GM12872 (cell line): ENCODE results near the gene KLHL15.

Experiments used
- TF ChIP-seq, protein P1 (sequence below): IDR thresholded peaks from 3 replicates; pipeline ENCODE4 v1.5.1; 2011; ENCODE audit warnings: low read depth, mild to moderate bottlenecking, low read length, moderate library complexity; ENCODE audit not compliant: insufficient read depth

Gene KLHL15

DNA sequence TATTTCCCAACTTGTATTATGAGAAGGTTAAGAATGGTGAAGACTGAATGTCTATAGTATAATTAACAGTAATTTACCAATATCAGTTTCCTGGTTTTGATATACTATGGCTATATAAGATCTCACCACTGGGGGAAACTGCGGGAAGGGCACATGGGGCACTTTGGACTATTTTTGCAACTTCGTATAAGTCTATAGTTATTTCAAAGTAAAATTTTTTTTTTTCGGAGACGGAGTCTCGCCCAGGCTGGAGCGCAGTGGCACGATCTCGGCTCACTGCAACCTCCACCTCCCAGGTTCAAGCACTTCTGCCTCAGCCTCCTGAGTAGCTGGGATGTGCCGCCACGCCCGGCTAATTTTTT, 73.1 kb downstream of the KLHL15 start:
- TF ChIP-seq, protein P1, sequence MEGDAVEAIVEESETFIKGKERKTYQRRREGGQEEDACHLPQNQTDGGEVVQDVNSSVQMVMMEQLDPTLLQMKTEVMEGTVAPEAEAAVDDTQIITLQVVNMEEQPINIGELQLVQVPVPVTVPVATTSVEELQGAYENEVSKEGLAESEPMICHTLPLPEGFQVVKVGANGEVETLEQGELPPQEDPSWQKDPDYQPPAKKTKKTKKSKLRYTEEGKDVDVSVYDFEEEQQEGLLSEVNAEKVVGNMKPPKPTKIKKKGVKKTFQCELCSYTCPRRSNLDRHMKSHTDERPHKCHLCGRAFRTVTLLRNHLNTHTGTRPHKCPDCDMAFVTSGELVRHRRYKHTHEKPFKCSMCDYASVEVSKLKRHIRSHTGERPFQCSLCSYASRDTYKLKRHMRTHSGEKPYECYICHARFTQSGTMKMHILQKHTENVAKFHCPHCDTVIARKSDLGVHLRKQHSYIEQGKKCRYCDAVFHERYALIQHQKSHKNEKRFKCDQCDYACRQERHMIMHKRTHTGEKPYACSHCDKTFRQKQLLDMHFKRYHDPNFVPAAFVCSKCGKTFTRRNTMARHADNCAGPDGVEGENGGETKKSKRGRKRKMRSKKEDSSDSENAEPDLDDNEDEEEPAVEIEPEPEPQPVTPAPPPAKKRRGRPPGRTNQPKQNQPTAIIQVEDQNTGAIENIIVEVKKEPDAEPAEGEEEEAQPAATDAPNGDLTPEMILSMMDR = 0 out of 3 replicates have a peak, but pooled peaks have one; percentile 11

DNA sequence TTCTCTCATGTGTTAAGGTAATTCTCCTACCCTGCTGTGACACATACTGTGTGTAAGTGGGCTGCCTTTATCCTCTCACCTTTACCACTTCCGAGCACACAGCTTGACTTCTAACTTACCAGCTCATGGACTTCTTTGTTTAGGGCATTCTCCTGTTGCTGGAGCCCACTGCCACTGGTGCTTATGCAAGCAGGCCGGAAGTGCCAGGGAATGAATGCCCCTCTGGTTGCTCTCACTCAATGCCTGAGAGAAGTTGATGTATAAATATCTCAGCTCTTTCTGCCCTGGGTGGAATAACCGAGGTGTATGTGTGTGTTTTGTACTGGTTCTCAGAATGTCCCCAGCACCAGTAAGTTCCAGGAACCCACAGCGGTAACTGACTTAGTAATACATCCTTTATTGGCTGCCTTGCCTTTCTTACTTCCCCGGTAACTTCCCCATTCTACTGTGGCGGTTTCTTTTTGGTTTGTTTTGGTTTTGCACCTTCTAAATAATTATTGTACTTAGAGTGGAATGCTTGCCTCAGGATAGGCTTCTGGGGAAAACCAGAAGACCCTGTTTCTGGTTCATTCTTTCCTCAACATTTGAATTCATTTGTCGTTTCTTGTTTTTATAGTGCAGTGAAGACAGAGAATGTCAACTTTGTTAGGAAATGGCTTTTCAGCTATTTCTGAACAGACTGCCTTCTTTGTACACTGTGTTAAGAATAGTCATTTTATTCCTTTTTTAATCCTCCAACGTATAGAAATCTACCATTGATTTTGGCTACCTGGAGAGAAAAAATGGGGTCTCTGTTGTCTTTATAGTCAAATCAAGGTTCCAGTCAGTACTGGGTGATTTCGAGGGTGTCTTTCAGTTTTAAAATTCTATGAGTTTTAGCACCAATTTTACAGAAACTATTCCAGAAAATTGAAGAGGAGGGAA, 73.7 kb downstream of the KLHL15 start:
- TF ChIP-seq, protein P1 = no peak

DNA sequence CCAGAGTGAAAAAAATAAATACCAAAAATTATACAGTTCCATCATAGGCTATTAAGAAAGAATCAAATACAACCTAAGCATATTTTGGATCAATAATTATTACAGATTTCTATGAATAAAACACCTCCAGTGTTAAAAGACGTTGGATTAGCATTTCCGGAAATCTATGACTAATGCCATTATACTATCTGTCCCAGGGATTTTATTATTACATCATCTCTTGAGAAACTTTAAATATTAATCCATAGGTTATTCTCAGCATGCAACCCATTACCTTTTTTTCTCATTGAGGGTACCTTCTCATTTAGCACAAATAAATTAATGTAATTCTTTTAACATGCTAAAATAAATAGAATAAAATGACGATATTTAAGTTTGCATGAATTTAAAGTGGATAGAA, 74.6 kb downstream of the KLHL15 start:
- TF ChIP-seq, protein P1 = no peak

DNA sequence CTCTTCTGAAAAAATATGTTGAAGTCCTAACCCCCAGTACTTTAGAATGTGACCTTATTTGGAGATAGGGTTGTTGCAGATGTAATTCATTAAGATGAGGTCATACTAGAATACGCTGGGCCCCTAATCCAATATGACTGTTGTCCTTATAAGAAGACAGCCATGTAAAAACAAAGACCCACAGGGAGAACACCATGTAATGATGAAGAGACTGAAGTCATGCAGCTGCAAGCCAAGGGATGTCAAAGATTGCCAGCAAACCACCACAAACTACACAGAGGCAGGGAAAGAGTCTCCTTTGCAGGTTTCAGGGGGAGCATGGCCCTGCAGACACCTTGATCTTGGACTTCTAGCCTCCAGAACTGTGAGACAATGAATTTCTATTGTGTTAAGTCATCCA, 81.8 kb downstream of the KLHL15 start:
- TF ChIP-seq, protein P1 = no peak

DNA sequence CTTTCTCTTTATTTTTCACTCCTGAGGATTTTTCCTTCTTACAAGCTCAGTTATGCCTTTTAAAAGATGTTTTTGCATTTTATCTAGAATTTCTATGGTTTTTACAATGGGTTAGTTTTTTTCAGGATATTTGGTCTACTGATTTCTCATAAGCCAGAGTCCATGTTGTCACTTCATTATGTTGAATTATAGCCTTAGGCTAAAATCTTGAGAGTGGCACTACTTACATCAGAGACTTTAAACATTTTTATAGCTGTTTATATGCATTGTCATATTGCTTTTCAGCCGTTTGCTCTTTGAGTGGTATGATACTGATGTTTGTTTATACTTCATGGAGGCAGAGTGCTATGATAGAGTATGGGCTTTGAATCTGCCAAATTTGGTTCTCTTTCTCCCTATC, 82.8 kb downstream of the KLHL15 start:
- TF ChIP-seq, protein P1 = no peak

DNA sequence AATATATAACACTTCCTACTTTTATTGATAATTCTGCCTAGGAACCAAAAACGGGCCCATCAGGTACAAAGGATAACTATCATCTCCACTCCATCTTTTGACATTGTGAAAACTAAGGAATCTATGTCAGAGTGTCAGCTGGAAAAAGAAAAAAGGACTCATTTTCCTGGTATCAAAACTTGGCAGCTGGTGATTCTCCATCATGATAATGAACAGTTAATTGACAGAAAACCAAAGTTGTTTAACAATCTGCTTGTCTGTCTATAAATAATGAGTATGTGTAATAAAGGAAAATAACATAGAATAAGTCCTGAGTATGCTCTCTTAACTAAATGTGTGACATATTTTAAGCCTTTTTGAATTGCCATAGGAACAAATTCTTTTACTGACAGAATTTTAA, 87.8 kb downstream of the KLHL15 start:
- TF ChIP-seq, protein P1 = no peak

DNA sequence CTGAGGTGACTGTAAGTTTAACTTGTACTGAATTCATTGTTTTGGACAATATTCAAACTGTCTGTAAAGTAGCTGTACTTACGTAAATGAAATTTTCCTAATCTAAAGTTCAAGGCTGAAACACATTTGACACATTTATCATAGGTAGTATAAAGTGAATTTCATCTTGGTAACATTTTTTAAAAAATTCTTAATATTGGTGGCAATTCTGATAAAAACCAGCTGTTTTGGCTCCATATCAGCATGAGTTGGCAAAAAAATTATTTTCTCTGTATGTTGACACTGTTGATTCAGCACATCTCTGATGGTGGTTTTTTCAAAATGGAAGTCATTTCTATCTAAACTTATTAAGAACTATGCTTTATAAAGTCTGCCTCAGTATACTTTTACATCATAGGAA, 88.3 kb downstream of the KLHL15 start:
- TF ChIP-seq, protein P1 = no peak
